ENCODE data around the gene NNAT. TPM values are rescaled to one million over a fixed set of nuclear protein-coding genes. Genes with fewer than 3 reads are reported as not detected.

The NNAT gene
- polyA plus RNA-seq, 6 donors from 2014 or later, result 0.39 TPM; not detected in 5

- peaks cover 49 to 63% (median 61%) of the 10 kb centered on the region in 3 donors for H3K4me1 Mint-ChIP-seq
These were observed 563 bp upstream of the NNAT start for GRCh38 chr20:37520419-37520955.

DNA sequence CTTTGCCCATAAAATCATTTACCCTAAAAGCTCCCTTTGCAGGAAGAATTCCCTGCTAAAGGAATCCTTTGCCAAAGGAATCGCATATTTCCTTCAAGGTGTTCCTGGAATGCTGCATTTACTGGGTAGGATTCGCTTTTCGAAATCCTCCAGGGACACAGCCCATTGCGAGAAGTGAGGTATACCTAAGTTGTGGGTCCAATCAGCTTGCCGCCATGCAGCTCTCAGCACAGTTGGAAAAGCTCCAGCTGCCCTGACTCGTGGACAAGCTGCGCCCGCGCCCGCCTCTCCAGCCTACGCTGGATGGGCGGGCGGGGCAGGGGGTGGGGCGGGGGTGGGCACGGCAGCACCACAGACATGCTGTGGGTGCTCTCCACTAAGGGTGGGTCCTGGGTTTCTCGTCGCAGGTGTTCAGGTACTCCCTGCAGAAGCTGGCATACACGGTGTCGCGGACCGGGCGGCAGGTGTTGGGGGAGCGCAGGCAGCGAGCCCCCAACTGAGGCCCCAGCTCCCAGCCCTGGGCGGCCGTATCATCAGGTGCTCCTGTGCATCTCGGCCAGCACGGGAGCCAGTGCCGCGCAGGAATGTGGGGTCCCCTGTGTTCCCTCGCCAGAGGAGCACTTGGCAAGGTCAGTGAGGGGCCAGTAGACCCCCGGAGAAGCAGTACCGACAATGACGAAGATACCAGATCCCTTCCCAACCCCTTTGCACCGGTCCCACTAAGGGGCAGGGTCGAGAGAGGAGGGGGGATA, 1.4 kb downstream of the NNAT start:
- Mint-ChIP-seq H3K36me3 (peaks cover 11 to 17% of the 10 kb centered on the region in 2 donors), H3K27ac (no peak overlapping the region), H3K9me3 (no peaks in the 10 kb centered on the region), H3K4me3 (no peak overlapping the region), H3K4me1 (peaks cover 64 to 74% (median 67%) of the 10 kb centered on the region in 3 donors), H3K27me3 (no peaks in the 10 kb centered on the region)
- DNase-seq (no peak), ATAC-seq (ENCODE audit: low read depth in 2 of 2) (no peak)

More at GRCh38 chr20:37520419-37520955, 563 bp upstream of the NNAT start:
- H3K9me3 Mint-ChIP-seq, result no peaks in the 10 kb centered on the region
- H3K4me3 Mint-ChIP-seq, result peak overlapping the region; percentile 61 to 89 (median 78)
- ATAC-seq (ENCODE audit: low read depth in 2 of 2) (peak in 1 of 2 donors; percentile 23), DNase-seq (no peak)
- H3K27me3 Mint-ChIP-seq, result no peaks in the 10 kb centered on the region
- H3K27ac Mint-ChIP-seq, result peak overlapping the region in 3 of 6 donors; percentile 5 to 33 (median 31)
- peaks cover 11 to 19% of the 10 kb centered on the region in 2 donors for H3K36me3 Mint-ChIP-seq

- Mint-ChIP-seq H3K27ac (peak overlapping the region in 1 of 6 donors; percentile 67), H3K9me3 (no peaks in the 10 kb centered on the region), H3K4me1 (peaks cover 60 to 75% (median 67%) of the 10 kb centered on the region in 3 donors), H3K27me3 (no peaks in the 10 kb centered on the region), H3K36me3 (peaks cover 7 to 11% of the 10 kb centered on the region in 2 donors), H3K4me3 (peak overlapping the region in 1 of 8 donors; percentile 57)
- DNase-seq, result no peak
- no peak for ATAC-seq (ENCODE audit: low read depth in 2 of 2)
These were observed 2.0 kb downstream of the NNAT start for GRCh38 chr20:37523012-37523391.

DNA sequence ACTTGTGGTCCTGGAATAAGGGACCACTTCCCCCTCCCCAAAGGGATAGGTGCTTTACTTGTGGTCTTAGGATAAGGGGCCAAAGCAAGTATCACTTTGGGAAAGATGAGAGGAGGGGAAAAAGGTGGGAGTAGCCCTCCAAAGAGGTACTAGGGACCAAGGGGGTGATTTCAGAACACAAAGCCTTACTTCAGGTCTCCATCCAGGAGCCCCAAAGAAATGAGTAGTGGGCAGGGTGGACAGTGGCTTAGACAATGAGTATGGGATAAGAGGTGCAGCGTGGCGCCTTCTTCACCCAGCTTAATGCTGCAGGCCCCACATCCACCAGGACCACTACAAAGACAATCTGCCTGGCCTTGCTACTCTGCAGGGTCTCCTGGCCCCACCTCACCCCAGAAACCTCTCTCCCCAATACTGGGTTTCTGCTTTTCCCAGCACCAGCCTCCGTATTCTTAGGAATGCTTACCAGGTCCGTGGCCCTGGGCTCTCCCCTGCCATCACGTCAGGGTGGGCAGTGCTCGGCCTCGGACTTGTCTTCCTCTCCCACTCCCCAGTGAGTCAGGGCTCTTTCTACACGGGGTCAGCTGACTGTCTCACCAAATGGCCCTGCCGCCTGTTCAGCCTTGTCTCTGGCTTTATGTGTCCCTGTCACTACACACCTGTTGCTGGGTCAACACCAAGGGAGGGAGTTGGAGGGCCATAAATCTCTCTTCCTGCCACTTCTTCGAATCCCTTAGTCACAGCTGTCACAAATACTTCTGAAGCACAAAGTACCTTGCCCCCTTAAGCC, 3.1 kb downstream of the NNAT start:
- peaks cover 62 to 79% (median 72%) of the 10 kb centered on the region in 3 donors for H3K4me1 Mint-ChIP-seq
- ATAC-seq (ENCODE audit: low read depth in 2 of 2) (no peak), DNase-seq (no peak)
- H3K9me3 Mint-ChIP-seq, result no peaks in the 10 kb centered on the region
- H3K27ac Mint-ChIP-seq, result peak overlapping the region in 3 of 6 donors; percentile 1 to 67 (median 51)
- H3K27me3 Mint-ChIP-seq, result no peaks in the 10 kb centered on the region
- peaks cover 0 to 7% of the 10 kb centered on the region in 2 donors for H3K36me3 Mint-ChIP-seq
- H3K4me3 Mint-ChIP-seq, result peak overlapping the region in 6 of 8 donors; percentile 15 to 90 (median 57)

- Mint-ChIP-seq H3K4me3 (peak overlapping the region; percentile 86 to 99 (median 90)), H3K27me3 (no peaks in the 10 kb centered on the region), H3K9me3 (no peaks in the 10 kb centered on the region), H3K36me3 (peaks cover 0 to 7% of the 10 kb centered on the region in 2 donors), H3K27ac (peak overlapping the region in 5 of 6 donors; percentile 51 to 100 (median 61)), H3K4me1 (peaks cover 63 to 74% (median 73%) of the 10 kb centered on the region in 3 donors)
- no peak for DNase-seq
- no peak for ATAC-seq (ENCODE audit: low read depth in 2 of 2)
These were observed 4.0 kb downstream of the NNAT start for GRCh38 chr20:37524859-37525708.

DNA sequence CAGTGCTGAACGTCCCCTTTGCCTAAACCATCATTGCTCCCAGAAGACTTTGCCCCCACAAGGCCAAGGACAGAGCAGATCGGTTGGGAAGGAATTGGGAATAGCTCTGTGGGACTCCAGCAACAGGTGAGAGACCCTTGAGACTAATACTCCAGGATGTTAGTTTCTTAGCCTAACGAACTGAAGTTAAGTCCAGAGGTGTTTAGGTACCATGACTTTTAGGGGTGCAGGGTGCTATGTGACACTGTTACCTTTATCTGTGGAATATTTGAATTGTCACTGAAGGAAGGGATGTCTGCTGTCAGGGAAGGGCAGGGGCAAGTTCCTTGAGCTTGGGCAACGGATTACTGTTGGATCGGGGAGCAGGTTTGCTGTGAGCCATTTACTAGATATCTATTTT, 4.8 kb downstream of the NNAT start:
- ATAC-seq (ENCODE audit: low read depth in 2 of 2), result no peak
- Mint-ChIP-seq H3K27me3 (peaks cover 0 to under 1% (median 0%) of the 10 kb centered on the region in 3 donors), H3K4me1 (peaks cover 57 to 70% (median 67%) of the 10 kb centered on the region in 3 donors), H3K4me3 (peak overlapping the region; percentile 86 to 99 (median 90)), H3K27ac (peak overlapping the region; percentile 20 to 100 (median 100)), H3K9me3 (no peaks in the 10 kb centered on the region), H3K36me3 (peaks cover 0 to 7% of the 10 kb centered on the region in 2 donors)
- no peak for DNase-seq

DNA sequence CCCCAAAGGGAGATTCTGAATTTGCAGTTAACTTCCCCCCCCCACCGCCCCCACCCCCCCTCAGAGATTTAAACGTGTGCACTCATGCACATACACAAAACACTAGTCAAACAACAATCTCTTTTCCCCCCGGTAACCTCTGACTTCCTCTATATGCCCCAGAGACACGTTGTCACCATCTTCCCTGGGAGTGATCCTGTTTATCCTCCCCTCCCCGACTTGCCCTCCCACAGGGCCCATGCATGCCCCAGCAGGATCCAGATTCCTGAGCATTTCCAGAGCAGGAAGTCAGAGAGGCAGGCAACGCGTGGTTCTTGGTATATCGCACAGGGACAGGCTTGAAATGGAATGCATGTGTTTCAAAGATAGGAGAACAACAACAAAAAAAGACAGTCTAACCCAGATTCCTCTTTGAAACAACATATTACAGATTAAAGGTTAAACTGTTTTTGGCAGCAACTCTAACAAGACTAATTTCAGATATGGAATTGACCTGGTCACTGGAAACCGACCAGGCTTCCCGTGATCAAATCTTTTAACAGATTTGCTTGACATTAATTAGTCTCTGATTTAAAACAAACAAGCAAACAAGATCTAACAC, 5.3 kb downstream of the NNAT start:
- peaks cover 57 to 66% (median 63%) of the 10 kb centered on the region in 3 donors for H3K4me1 Mint-ChIP-seq
- peak overlapping the region; percentile 95 to 100 (median 100) for H3K27ac Mint-ChIP-seq
- peak overlapping the region; percentile 86 to 99 (median 90) for H3K4me3 Mint-ChIP-seq
- H3K27me3 Mint-ChIP-seq, result peaks cover 0 to 6% (median 0%) of the 10 kb centered on the region in 3 donors
- DNase-seq (peak; percentile 42), ATAC-seq (ENCODE audit: low read depth in 2 of 2) (peak; percentile 45 to 51)
- H3K36me3 Mint-ChIP-seq, result peaks cover 0 to 7% of the 10 kb centered on the region in 2 donors
- no peaks in the 10 kb centered on the region for H3K9me3 Mint-ChIP-seq

DNA sequence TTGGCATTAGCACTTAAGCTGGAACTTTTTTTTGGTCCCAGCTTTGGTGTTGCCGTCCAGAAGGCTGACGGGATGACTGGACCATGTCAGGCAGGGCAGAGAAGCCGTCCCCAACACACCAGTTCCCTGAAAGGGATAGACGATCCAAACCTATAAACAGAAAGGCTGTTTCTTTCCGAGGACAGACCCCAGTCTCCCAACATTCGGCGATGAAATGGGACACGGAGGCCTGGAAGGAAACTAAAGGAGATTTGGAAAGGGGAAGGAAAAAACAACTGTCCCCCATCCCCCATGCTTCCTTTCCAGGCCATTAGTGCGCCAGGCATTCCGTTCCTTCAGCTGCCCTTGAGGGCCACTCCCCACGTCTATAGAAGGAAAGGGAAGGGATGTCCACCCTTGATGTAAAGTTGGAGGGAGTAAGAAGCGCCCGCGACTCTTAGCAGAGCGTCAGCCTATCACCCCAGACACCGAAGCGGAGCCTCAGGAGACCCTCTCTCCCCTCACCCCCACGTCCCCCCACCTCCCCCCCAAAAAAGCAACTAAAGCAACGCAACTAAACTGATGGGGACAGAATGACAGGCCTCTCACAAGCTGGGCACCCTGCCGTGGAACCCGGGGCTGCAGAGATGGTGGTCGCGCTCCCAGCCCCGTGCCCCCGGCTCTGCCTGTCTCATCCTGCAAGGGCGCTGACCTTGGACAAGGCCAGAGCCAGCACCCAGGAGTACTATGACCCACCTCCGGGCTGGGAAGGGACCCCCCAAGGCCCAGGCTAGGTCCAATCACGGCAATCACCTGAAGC, 6.0 kb downstream of the NNAT start:
- no peaks in the 10 kb centered on the region for H3K9me3 Mint-ChIP-seq
- H3K4me3 Mint-ChIP-seq, result peak overlapping the region; percentile 86 to 99 (median 90)
- DNase-seq, result no peak
- peaks cover 51 to 60% (median 59%) of the 10 kb centered on the region in 3 donors for H3K4me1 Mint-ChIP-seq
- peaks cover 0 to 6% (median 0%) of the 10 kb centered on the region in 3 donors for H3K27me3 Mint-ChIP-seq
- ATAC-seq (ENCODE audit: low read depth in 2 of 2), result no peak
- H3K27ac Mint-ChIP-seq, result peak overlapping the region; percentile 99 to 100 (median 100)
- peaks cover 0 to 7% of the 10 kb centered on the region in 2 donors for H3K36me3 Mint-ChIP-seq

DNA sequence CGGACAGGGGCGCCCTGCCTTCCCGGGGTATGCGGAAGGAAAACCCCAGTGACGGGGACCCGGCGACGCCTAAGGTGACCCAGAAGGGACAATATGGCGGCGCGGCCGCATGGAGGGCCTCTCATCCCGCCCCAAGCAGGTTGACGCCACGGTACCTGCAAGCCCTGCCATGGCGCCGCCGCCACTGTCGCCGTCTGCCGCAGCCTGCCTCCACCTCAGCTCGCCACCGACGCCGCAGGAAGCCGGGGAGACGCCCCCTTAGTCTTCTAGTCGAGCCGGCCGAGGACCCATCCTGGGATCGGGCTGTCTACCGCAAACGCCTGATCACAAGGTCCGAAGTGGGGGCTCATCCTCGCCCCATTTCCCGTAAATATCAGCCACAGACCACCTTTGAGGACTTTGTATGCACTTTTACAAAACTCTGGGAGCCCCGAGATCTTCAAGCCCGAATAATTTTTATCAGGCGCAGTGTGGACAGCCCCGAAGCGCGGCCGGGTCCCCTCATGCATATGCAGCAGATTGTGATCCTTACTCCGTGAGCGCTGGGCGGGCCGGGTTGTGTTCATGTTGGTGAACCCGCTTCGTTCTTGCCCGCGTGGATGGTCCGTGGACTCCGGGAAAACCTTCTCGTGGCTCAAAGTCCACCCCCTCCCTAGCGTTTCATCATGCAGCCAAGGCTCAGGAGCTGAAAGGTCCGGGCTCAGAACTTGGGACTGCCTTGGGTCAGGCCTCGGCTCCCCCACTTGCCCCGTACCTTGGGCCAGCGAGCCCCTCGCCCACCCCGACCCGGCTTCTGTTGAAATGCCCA, 6.8 kb downstream of the NNAT start, which contains the start of gene BLCAP:
TSS of gene BLCAP (minus strand) at position 239 of the 808 bp plus-strand sequence. CDS start 8,702 bp downstream, outside the sequence.
- Mint-ChIP-seq H3K9me3 (no peaks in the 10 kb centered on the region), H3K4me1 (peaks cover 51 to 58% (median 57%) of the 10 kb centered on the region in 3 donors), H3K27me3 (peaks cover 0 to 6% (median 0%) of the 10 kb centered on the region in 3 donors), H3K36me3 (peaks cover 0 to 7% of the 10 kb centered on the region in 2 donors), H3K27ac (peak within 1 kb of the TSS; percentile 99 to 100 (median 100)), H3K4me3 (peak within 1 kb of the TSS; percentile 86 to 99 (median 90))
- ATAC-seq (ENCODE audit: low read depth in 2 of 2) (peak; percentile 84 to 86), DNase-seq (peak; percentile 95)

DNA sequence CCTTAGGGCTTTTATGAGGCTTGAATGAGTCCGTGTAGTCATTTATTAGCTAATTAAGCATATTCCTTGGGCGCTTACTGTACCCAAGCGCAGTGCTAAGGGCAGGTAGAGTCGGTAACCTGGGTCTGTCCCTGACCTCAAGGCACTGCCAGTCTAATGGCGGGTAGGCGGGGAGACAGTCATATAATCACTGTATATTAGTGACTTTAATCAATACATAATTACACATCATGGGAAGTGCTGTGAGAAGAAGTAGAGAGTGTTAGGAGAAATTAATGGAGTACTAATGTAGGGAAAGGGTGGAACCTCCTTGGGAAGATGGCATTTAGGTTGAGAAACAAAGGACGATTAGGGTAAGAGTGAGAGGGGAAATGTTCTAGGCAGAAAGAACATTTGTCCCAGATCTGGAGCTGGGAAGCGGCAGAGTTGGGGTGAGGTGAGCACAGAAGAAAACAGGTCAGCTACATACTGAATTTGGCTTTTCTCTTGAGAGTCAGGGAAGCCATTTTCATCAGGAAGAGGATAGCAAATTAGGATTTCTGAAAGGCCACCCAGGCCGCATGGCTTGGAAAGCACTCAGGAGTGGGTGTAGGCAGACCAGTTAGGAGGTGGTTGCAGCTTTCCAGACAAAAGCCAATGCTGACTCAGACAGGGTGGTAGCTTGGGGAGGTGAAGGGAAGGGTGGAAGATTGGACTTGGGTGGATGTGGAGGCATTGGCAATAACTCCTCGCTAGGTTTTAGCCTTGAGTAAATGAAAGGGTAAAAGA, 7.6 kb downstream of the NNAT start:
- peaks cover 0 to under 1% of the 10 kb centered on the region in 2 donors for H3K36me3 Mint-ChIP-seq
- no peaks in the 10 kb centered on the region for H3K9me3 Mint-ChIP-seq
- peaks cover 44 to 50% (median 49%) of the 10 kb centered on the region in 3 donors for H3K4me1 Mint-ChIP-seq
- DNase-seq (no peak), ATAC-seq (ENCODE audit: low read depth in 2 of 2) (no peak)
- peak overlapping the region; percentile 19 to 100 (median 100) for H3K27ac Mint-ChIP-seq
- peak overlapping the region; percentile 86 to 99 (median 90) for H3K4me3 Mint-ChIP-seq
- H3K27me3 Mint-ChIP-seq, result peaks cover 0 to 6% (median 0%) of the 10 kb centered on the region in 3 donors
